ENCODE measurements around the gene TMEM117.

DNA sequence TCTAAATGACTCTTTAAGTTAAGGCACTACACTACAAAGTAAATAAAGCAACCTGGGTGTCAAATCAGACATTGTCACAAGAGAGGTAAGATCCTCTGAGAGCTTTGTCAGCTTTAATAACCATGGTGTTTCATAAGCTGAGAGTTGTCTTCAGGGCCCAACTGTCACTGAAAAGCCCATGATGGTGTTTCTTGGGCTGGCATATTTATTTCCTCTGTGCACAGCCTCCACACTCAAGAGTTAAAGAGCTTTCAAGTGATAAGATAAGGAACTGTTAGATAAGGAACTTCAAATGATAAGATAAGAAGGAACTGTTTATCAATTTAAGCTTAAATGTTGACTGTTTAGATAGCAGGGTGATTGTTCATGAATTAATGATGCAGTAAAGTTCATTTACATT, 495.4 kb downstream of the TMEM117 start:
- TF ChIP-seq, protein P1, sequence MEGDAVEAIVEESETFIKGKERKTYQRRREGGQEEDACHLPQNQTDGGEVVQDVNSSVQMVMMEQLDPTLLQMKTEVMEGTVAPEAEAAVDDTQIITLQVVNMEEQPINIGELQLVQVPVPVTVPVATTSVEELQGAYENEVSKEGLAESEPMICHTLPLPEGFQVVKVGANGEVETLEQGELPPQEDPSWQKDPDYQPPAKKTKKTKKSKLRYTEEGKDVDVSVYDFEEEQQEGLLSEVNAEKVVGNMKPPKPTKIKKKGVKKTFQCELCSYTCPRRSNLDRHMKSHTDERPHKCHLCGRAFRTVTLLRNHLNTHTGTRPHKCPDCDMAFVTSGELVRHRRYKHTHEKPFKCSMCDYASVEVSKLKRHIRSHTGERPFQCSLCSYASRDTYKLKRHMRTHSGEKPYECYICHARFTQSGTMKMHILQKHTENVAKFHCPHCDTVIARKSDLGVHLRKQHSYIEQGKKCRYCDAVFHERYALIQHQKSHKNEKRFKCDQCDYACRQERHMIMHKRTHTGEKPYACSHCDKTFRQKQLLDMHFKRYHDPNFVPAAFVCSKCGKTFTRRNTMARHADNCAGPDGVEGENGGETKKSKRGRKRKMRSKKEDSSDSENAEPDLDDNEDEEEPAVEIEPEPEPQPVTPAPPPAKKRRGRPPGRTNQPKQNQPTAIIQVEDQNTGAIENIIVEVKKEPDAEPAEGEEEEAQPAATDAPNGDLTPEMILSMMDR (IDR thresholded peaks at IDR 0.05) = no peak
- no peak for TF ChIP-seq POLR2A (IDR thresholded peaks at IDR 0.05)
